HUES6 (cell line): Measurements from ENCODE around the gene U2AF2.
A peak's percentile ranks its signal among the peaks of the same experiment; 100 is the strongest.

Source experiments
- H3K27ac ChIP-seq: 2 replicates; pipeline ENCODE4 v1.7.0; 2013; ENCODE audit warnings: low read depth, mild to moderate bottlenecking, low read length, inconsistent platforms
- H3K27me3 ChIP-seq: 2 replicates; pipeline ENCODE4 v1.6.1; 2013; ENCODE audit warnings: low read length; ENCODE audit not compliant: control insufficient read depth, insufficient read depth
- H3K36me3 ChIP-seq: 2 replicates; pipeline ENCODE4 v1.6.1; 2013; ENCODE audit warnings: low read length; ENCODE audit not compliant: control insufficient read depth, insufficient read depth
- H3K4me1 ChIP-seq: 2 replicates; pipeline ENCODE4 v1.6.1; 2013; ENCODE audit warnings: low read length; ENCODE audit not compliant: control insufficient read depth, insufficient read depth
- H3K4me3 ChIP-seq: 2 replicates; pipeline ENCODE4 v1.5.1; 2013; ENCODE audit warnings: low read depth, low read length
- H3K9ac ChIP-seq: one replicate; pipeline ENCODE4 v1.6.1; 2013; ENCODE audit warnings: mild to moderate bottlenecking, low read length
- H3K9me3 ChIP-seq: 2 replicates; pipeline ENCODE4 v1.6.1; 2013; ENCODE audit warnings: low read depth, low read length; ENCODE audit not compliant: control insufficient read depth, insufficient read depth

Gene U2AF2

DNA sequence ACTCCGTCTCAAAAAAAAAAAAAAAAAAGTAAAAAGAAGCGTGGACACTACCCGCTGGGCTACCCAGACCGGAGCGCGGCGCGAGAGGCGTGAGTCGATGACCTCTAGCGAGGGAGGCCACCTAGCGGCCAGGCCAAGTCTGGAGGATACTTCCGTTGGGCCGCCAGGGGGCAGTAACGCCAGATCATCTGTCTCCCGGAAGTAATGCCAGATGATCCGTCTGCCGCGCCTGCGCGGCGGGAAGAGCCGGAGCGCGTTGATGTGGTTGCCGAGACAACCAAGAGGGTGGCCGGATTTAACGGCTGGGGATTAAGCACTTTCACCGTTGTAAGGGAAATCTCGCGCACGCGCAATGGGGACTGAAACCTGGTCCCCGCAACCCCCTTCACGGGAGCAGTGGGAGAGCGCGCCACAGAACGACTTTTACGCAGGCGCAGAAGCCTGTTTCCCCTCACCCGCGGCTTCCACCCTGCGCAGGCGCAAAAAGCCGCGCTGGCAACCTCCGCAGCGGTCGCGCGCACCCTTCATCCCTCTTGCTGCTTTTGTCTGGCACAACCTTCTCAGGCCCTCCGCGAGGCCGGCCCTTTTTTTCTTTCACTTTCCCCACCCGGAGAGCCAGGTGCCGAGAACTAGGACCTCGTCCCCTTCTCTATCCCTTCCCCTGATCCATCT is 1.0 kb upstream of the U2AF2 start:
- H3K4me1 ChIP-seq, result peaks cover 25% of the 10 kb centered on the region
- peak overlapping the region; percentile 97 for H3K27ac ChIP-seq
- H3K36me3 ChIP-seq, result peaks cover 12% of the 10 kb centered on the region; the same call in 1 of the 2 replicates
- H3K9me3 ChIP-seq, result no peaks in the 10 kb centered on the region
- H3K4me3 ChIP-seq, result peak overlapping the region; percentile 85
- no peaks in the 10 kb centered on the region for H3K27me3 ChIP-seq
- H3K9ac ChIP-seq, result peak overlapping the region; percentile 95

GRCh38 chr19:55654323-55654867 is 440 bp upstream of the U2AF2 start:
- H3K4me3 ChIP-seq, result peak overlapping the region; percentile 85
- peaks cover 15% of the 10 kb centered on the region for H3K36me3 ChIP-seq
- peaks cover 25% of the 10 kb centered on the region for H3K4me1 ChIP-seq
- no peaks in the 10 kb centered on the region for H3K9me3 ChIP-seq
- peak overlapping the region; percentile 95 for H3K9ac ChIP-seq
- H3K27me3 ChIP-seq, result no peaks in the 10 kb centered on the region
- H3K27ac ChIP-seq, result peak overlapping the region; percentile 97

DNA sequence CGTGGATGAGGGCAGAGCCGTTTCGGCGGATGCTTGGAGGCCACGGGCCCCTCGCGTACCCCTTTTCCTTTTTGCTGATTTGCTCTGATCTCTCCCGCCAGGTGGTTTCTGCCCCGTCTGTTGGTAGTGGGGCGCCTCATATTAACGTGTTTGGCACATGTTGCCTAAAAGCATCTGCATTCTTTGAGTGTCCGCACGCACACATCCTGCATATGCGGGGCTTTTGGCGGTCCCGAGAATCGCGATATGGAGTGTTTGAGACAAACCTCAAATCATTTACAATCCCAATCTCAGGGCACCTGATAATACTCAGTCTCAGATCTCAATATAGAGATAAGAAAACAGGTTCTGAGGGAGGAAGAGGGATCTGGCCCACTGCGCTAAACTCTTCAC is 809 bp downstream of the U2AF2 start:
- peaks cover 25% of the 10 kb centered on the region for H3K4me1 ChIP-seq
- H3K36me3 ChIP-seq, result peaks cover 28% of the 10 kb centered on the region
- H3K4me3 ChIP-seq, result peak overlapping the region; percentile 97
- H3K9me3 ChIP-seq, result no peaks in the 10 kb centered on the region
- H3K27ac ChIP-seq, result peak overlapping the region; percentile 100
- no peaks in the 10 kb centered on the region for H3K27me3 ChIP-seq
- H3K9ac ChIP-seq, result peak overlapping the region; percentile 99

DNA sequence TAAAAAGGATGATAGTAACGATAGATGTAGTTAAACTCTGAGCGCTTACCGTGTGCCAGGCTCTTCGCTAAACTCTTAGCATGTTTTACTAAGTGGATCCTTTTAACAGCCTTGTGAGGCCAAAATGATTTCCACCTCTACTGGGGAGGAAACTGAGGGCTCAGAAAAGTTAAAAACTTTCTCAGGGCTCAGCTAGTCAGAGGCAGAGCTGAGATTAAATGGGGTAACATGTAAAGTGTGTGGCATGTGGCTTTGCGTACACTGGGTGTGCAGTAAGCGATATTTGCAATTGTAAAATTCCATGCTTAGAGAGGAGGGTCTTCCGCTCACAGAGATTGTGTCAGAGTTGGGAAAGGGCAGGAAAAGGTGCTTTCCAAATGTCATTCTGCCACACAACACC is 1.7 kb downstream of the U2AF2 start:
- Histone ChIP-seq H3K9ac (peak overlapping the region; percentile 99), H3K36me3 (peaks cover 37% of the 10 kb centered on the region), H3K4me1 (peaks cover 25% of the 10 kb centered on the region), H3K27ac (no peak overlapping the region), H3K4me3 (peak overlapping the region; percentile 97), H3K27me3 (no peaks in the 10 kb centered on the region), H3K9me3 (no peaks in the 10 kb centered on the region)

DNA sequence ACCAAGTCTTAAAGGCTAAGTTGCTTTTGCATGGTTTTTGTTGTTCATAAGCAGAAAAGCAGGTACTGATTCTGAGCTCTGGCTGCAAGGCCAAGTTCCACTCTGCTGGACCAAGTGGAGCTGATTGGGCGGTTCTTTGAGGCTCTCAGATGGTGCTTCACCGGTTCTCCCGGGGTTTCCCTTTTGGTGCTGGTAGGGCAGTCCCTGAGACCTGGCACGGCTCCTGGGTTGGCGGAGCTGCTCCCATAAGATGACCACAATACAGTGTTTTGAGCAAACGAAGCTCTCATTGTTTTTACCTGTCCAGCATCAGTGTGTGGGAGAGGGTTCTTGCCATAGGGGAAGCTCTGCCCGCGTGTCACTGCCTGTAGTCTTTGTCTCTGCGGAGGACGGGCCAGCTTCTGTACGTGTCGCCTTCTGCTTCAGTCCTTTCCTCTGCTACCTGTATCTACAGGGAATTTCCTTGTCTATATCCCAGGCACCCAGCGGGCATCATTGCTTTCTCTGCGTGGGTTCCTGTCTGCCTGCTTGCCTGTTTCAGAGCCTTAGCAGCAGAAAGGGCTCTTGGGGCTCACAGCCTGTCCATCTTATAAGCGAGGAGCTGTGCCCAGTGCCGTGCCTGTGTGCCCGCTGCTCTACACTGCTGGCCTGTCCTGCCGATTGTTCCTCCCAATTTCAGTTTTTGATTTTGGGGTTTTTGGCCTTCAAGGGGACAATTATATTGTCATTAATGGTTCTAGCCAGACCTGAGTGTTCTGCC is 2.3 kb downstream of the U2AF2 start:
- no peak overlapping the region for H3K27ac ChIP-seq
- H3K4me3 ChIP-seq, result peak overlapping the region; percentile 97
- peaks cover 43% of the 10 kb centered on the region for H3K36me3 ChIP-seq
- H3K9ac ChIP-seq, result peak overlapping the region; percentile 42
- H3K4me1 ChIP-seq, result peaks cover 22% of the 10 kb centered on the region
- H3K27me3 ChIP-seq, result no peaks in the 10 kb centered on the region
- H3K9me3 ChIP-seq, result no peaks in the 10 kb centered on the region

- H3K4me1 ChIP-seq, result peaks cover 19% of the 10 kb centered on the region
- no peak overlapping the region for H3K4me3 ChIP-seq
- no peaks in the 10 kb centered on the region for H3K9me3 ChIP-seq
- peaks cover 59% of the 10 kb centered on the region for H3K36me3 ChIP-seq
- H3K27me3 ChIP-seq, result no peaks in the 10 kb centered on the region
- no peak overlapping the region for H3K9ac ChIP-seq
- H3K27ac ChIP-seq, result no peak overlapping the region
Measured at GRCh38 chr19:55658846-55659459, 4.1 kb downstream of the U2AF2 start.

DNA sequence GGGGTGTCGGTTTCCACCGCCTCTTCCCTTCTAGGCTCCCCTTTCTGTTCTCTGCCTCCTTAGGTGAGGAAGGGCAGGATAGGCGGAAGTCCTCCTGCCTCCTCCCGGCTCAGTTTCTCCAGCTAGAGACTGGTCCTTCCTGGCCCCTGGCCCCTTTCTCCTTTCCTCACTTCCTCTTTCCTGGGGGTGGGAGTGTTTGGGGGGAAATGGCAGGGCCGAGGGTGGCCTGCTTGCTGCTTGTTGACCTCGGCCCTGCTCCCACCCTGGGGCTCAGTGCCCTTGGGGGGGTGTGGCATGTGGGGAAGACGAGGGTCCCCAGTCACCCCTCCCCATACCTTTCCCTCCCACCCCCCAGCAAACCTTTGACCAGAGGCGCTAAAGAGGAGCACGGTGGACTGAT is 5.0 kb downstream of the U2AF2 start:
- Histone ChIP-seq H3K4me3 (no peak overlapping the region), H3K27me3 (no peaks in the 10 kb centered on the region), H3K27ac (no peak overlapping the region), H3K9ac (no peak overlapping the region), H3K4me1 (peaks cover 19% of the 10 kb centered on the region), H3K9me3 (no peaks in the 10 kb centered on the region), H3K36me3 (peaks cover 67% of the 10 kb centered on the region)

DNA sequence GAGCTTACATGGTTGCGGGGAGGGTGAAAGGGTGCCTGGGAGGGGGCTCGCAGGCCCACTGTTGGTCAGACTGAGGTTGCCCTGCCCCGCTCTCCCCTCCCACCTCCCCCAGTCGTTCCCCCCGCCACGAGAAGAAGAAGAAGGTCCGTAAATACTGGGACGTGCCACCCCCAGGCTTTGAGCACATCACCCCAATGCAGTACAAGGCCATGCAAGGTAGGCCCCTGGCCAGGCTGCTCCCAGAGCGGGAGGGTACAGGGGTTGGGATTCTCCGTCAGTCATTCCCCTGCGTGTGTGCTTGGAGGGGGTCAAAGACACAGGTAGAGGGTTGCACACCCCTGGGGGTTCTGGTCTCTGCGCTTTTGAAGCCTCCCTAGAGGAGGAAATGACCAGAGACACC is 5.6 kb downstream of the U2AF2 start:
- H3K36me3 ChIP-seq, result peaks cover 72% of the 10 kb centered on the region
- H3K27ac ChIP-seq, result no peak overlapping the region
- H3K9me3 ChIP-seq, result no peaks in the 10 kb centered on the region
- no peak overlapping the region for H3K9ac ChIP-seq
- H3K27me3 ChIP-seq, result no peaks in the 10 kb centered on the region
- peaks cover 19% of the 10 kb centered on the region for H3K4me1 ChIP-seq
- H3K4me3 ChIP-seq, result no peak overlapping the region

- Histone ChIP-seq H3K27me3 (no peaks in the 10 kb centered on the region), H3K27ac (no peak overlapping the region), H3K4me1 (peaks cover 19% of the 10 kb centered on the region), H3K4me3 (no peak overlapping the region), H3K9ac (no peak overlapping the region), H3K9me3 (no peaks in the 10 kb centered on the region), H3K36me3 (peaks cover 78% of the 10 kb centered on the region)
Measured at GRCh38 chr19:55660991-55661390, 6.2 kb downstream of the U2AF2 start.

GRCh38 chr19:55661826-55662225 is 7.0 kb downstream of the U2AF2 start:
- H3K36me3 ChIP-seq, result peaks cover 83% of the 10 kb centered on the region
- no peak overlapping the region for H3K9ac ChIP-seq
- no peaks in the 10 kb centered on the region for H3K9me3 ChIP-seq
- H3K27me3 ChIP-seq, result no peaks in the 10 kb centered on the region
- H3K4me1 ChIP-seq, result peaks cover 12% of the 10 kb centered on the region
- no peak overlapping the region for H3K27ac ChIP-seq
- no peak overlapping the region for H3K4me3 ChIP-seq
